Ascending aorta (tissue), 2 donors: ENCODE measurements around the gene ADAMTS17. TPM values are rescaled to one million over a fixed set of nuclear protein-coding genes. Genes with fewer than 3 reads are reported as not detected.

Experiments used
- DNase-seq, 2 donors: peaks; one replicate each; pipeline ENCODE4 v3.0.0-alpha.2; 2019; ENCODE audit warnings: low spot score in 2 of 2
- H3K27ac ChIP-seq, 2 donors: fragments of 200-600 bp; sonication (generic); one replicate each; pipeline ENCODE4 v1.5.1; 2016 to 2017; ENCODE audit warnings: mild to moderate bottlenecking in 1 of 2
- H3K27me3 ChIP-seq: fragments of 200-600 bp; sonication (generic); one replicate; pipeline ENCODE4 v1.5.1; 2017
- H3K36me3 ChIP-seq, 2 donors: fragments of 200-600 bp; sonication (generic); one replicate each; pipeline ENCODE4 v1.5.1; 2016
- H3K4me1 ChIP-seq, 2 donors: fragments of 200-600 bp; sonication (generic); one replicate each; pipeline ENCODE4 v1.5.1; 2016 to 2017; ENCODE audit warnings: mild to moderate bottlenecking in 1 of 2
- H3K4me3 ChIP-seq, 2 donors: fragments of 200-600 bp; sonication (generic); one replicate each; pipeline ENCODE4 v1.5.1; 2016 to 2017; ENCODE audit warnings: mild to moderate bottlenecking in 1 of 2
- H3K9me3 ChIP-seq, 2 donors: fragments of 200-600 bp; sonication (generic); one replicate each; pipeline ENCODE4 v1.5.1; 2016
- CTCF ChIP-seq, 3 experiments: fragments of 200-600 bp in 2 of 3; fragments of 450-650 bp in 1 of 3; sonication (generic) in 2 of 3; IDR thresholded peaks; one replicate each; pipeline ENCODE4 v1.5.1; 2016 to 2019; ENCODE audit warnings: antibody characterized with exemption in 3 of 3, mild to moderate bottlenecking in 1 of 3, moderate library complexity in 1 of 3
- intact Hi-C: fragments of 100-400 bp; cut with DNase I; formaldehyde crosslinking; loops from one replicate; pipeline ENCODE4 v1.15.1; 2023
- total RNA-seq: library from RNA; depleted of rRNA; stranded (reverse); fragments of >200 nt; gene quantifications from one replicate; pipeline ENCODE4 v1.1.0, GENCODE V29; 2016

The ADAMTS17 gene
- total RNA-seq, 1 donor from 2014 or later = 2.8 TPM

GRCh38 chr15:99992611-99993231 lies 349.1 kb downstream of the ADAMTS17 start:
- intact Hi-C loops = no loop called here
- no peak for TF ChIP-seq CTCF (IDR thresholded peaks at IDR 0.05)
- DNase-seq = peak in 1 of 2 donors; percentile 38

GRCh38 chr15:99989095-99989494 lies 352.7 kb downstream of the ADAMTS17 start:
- intact Hi-C loops = no loop called here
- no peaks in the 10 kb centered on the region for H3K27me3 ChIP-seq
- H3K4me3 ChIP-seq = no peak overlapping the region
- no peak for DNase-seq
- H3K4me1 ChIP-seq = no peaks in the 10 kb centered on the region
- no peak overlapping the region for H3K27ac ChIP-seq
- TF ChIP-seq CTCF (IDR thresholded peaks at IDR 0.05) = no peak
- H3K9me3 ChIP-seq = no peaks in the 10 kb centered on the region
- no peaks in the 10 kb centered on the region for H3K36me3 ChIP-seq

More at GRCh38 chr15:99992611-99993231, 349.1 kb downstream of the ADAMTS17 start:
- Histone ChIP-seq H3K9me3 (no peaks in the 10 kb centered on the region), H3K4me3 (no peak overlapping the region), H3K36me3 (peaks cover 0 to 3% of the 10 kb centered on the region in 2 donors), H3K4me1 (no peaks in the 10 kb centered on the region), H3K27me3 (no peaks in the 10 kb centered on the region), H3K27ac (no peak overlapping the region)

GRCh38 chr15:99987701-99988100 lies 354.1 kb downstream of the ADAMTS17 start:
- intact Hi-C loops = no loop called here
- no peaks in the 10 kb centered on the region for H3K4me1 ChIP-seq
- H3K36me3 ChIP-seq = no peaks in the 10 kb centered on the region
- no peak overlapping the region for H3K27ac ChIP-seq
- no peaks in the 10 kb centered on the region for H3K27me3 ChIP-seq
- H3K9me3 ChIP-seq = no peaks in the 10 kb centered on the region
- no peak overlapping the region for H3K4me3 ChIP-seq
- TF ChIP-seq CTCF (IDR thresholded peaks at IDR 0.05) = no peak
- DNase-seq = no peak

GRCh38 chr15:99987119-99987506 lies 354.7 kb downstream of the ADAMTS17 start:
- Histone ChIP-seq H3K4me1 (no peaks in the 10 kb centered on the region), H3K27me3 (no peaks in the 10 kb centered on the region), H3K27ac (no peak overlapping the region), H3K36me3 (no peaks in the 10 kb centered on the region), H3K9me3 (no peaks in the 10 kb centered on the region), H3K4me3 (no peak overlapping the region)
- DNase-seq = no peak
- no peak for TF ChIP-seq CTCF (IDR thresholded peaks at IDR 0.05)
- intact Hi-C loops = no loop called here

GRCh38 chr15:99986297-99987118 lies 355.3 kb downstream of the ADAMTS17 start:
- DNase-seq = no peak
- no peaks in the 10 kb centered on the region for H3K27me3 ChIP-seq
- intact Hi-C loops = no loop called here
- TF ChIP-seq CTCF (IDR thresholded peaks at IDR 0.05) = no peak
- no peaks in the 10 kb centered on the region for H3K9me3 ChIP-seq
- no peaks in the 10 kb centered on the region for H3K4me1 ChIP-seq
- no peak overlapping the region for H3K4me3 ChIP-seq
- H3K27ac ChIP-seq = no peak overlapping the region
- no peaks in the 10 kb centered on the region for H3K36me3 ChIP-seq
